Measurements from ENCODE around the gene PGPEP1. TPM values are rescaled to one million over a fixed set of nuclear protein-coding genes. Genes with fewer than 3 reads are reported as not detected.

PGPEP1 gene
- total and polyA plus RNA-seq, 10 donors, result 9.3 to 65.6 (median 37.4) TPM

DNA sequence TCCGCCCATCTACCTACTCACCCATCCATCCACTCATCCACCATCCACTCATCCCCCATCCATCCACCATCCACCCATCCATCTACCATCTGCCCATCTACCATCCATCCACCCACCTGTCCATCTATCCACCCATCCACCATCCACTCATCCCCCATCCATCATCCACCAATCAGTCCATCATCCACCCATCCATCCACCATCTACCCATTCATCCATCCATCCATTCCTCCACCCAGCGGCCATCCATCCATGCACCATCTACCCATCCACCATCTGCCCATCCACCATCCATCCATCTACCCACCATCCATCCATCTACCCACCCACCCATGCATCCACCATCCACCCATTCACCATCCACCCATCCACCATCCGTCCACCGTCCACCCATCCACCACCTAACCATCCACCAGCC lies 45.4 kb upstream of the PGPEP1 start:
- peaks cover 25 to 48% (median 39%) of the 10 kb centered on the region in 6 donors for H3K4me1 ChIP-seq
- no peaks in the 10 kb centered on the region for H3K9me3 ChIP-seq
- no peak for DNase-seq
- H3K27ac ChIP-seq, result peak overlapping the region in 2 of 8 donors; percentile 97 to 100
- no peaks in the 10 kb centered on the region for H3K27me3 ChIP-seq (replicated peaks in 1 of 7)
- TF ChIP-seq POLR2AphosphoS5 (IDR thresholded peaks at IDR 0.05) (no peak), POLR2A (IDR thresholded peaks at IDR 0.05) (no peak), CTCF (IDR thresholded peaks at IDR 0.05 in 8 of 11, conservative IDR thresholded peaks at IDR 0.05 in 3 of 11) (no peak)
- H3K4me3 ChIP-seq, result no peak overlapping the region
- intact Hi-C loops (cut with DNase I; ENCODE audit: low total_unique reads), result no loop called here
- no peaks in the 10 kb centered on the region for H3K36me3 ChIP-seq
- 68 to 96% (median 80%) methylated on average over 4 of the region's 4 CpGs for WGBS, 5 donors

GRCh38 chr19:18297308-18297707 lies 43.1 kb upstream of the PGPEP1 start:
- 68 to 92% (median 74%) methylated on average over 4 of the region's 4 CpGs for WGBS, 5 donors
- intact Hi-C loops (cut with DNase I; ENCODE audit: low total_unique reads), result no loop called here
- Histone ChIP-seq H3K27me3 (replicated peaks in 1 of 7) (no peaks in the 10 kb centered on the region), H3K36me3 (no peaks in the 10 kb centered on the region), H3K4me3 (no peak overlapping the region), H3K27ac (peak overlapping the region in 1 of 8 donors; percentile 16), H3K9me3 (no peaks in the 10 kb centered on the region), H3K4me1 (peaks cover 18 to 48% (median 24%) of the 10 kb centered on the region in 6 donors)
- TF ChIP-seq POLR2AphosphoS5 (IDR thresholded peaks at IDR 0.05) (no peak), CTCF (IDR thresholded peaks at IDR 0.05 in 8 of 11, conservative IDR thresholded peaks at IDR 0.05 in 3 of 11) (no peak), POLR2A (IDR thresholded peaks at IDR 0.05) (no peak)
- DNase-seq, result no peak

GRCh38 chr19:18298601-18299000 lies 41.8 kb upstream of the PGPEP1 start:
- no peak for TF ChIP-seq POLR2AphosphoS5 (IDR thresholded peaks at IDR 0.05)
- TF ChIP-seq POLR2A (IDR thresholded peaks at IDR 0.05), result no peak
- TF ChIP-seq CTCF (IDR thresholded peaks at IDR 0.05 in 8 of 11, conservative IDR thresholded peaks at IDR 0.05 in 3 of 11), result no peak
- WGBS, 5 donors, result 65 to 79% (median 75%) methylated on average over 6 of the region's 6 CpGs
- H3K36me3 ChIP-seq, result no peaks in the 10 kb centered on the region
- intact Hi-C loops (cut with DNase I; ENCODE audit: low total_unique reads), result no loop called here
- DNase-seq, result no peak
- H3K27ac ChIP-seq, result no peak overlapping the region
- no peaks in the 10 kb centered on the region for H3K9me3 ChIP-seq
- H3K4me3 ChIP-seq, result no peak overlapping the region
- H3K27me3 ChIP-seq (replicated peaks in 1 of 7), result no peaks in the 10 kb centered on the region
- H3K4me1 ChIP-seq, result peaks cover 22 to 48% (median 26%) of the 10 kb centered on the region in 6 donors

DNA sequence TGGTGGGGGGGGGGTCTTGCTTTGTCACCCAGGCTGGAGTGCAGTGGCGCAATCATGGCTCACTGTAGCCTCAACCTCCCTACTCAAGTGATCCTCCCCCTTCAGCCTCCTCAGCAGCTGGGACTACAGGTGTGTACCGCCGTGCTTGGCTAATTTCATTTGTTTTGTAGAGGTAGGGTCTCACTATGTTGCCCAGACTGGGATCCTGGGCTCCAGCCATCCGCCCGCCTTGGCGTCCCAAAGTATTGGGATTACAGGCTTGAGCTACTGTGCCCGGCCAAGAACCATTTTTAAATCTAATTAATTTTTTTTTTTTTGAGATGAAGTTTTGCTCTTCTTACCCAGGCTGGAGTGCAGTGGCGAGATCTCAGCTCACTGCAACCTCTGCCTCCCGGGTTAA lies 40.7 kb upstream of the PGPEP1 start:
- H3K27ac ChIP-seq, result no peak overlapping the region
- H3K4me3 ChIP-seq, result no peak overlapping the region
- no peaks in the 10 kb centered on the region for H3K27me3 ChIP-seq (replicated peaks in 1 of 7)
- peaks cover 25 to 48% (median 27%) of the 10 kb centered on the region in 6 donors for H3K4me1 ChIP-seq
- no peak for DNase-seq
- H3K9me3 ChIP-seq, result no peaks in the 10 kb centered on the region
- 94 to 97% (median 96%) methylated on average over 9 of the region's 9 CpGs for WGBS, 5 donors
- intact Hi-C loops (cut with DNase I; ENCODE audit: low total_unique reads), result no loop called here
- H3K36me3 ChIP-seq, result no peaks in the 10 kb centered on the region
- no peak for TF ChIP-seq CTCF (IDR thresholded peaks at IDR 0.05 in 8 of 11, conservative IDR thresholded peaks at IDR 0.05 in 3 of 11)
- TF ChIP-seq POLR2AphosphoS5 (IDR thresholded peaks at IDR 0.05), result no peak
- no peak for TF ChIP-seq POLR2A (IDR thresholded peaks at IDR 0.05)
